GM21390 (cell line): ENCODE data around the gene TMEM165.

Experiments
- ATAC-seq: cut with Tn5 transposase; IDR thresholded peaks from one replicate; pipeline ENCODE4 v1.9.1; 2021; ENCODE audit not compliant: unreplicated experiment

Gene TMEM165

DNA sequence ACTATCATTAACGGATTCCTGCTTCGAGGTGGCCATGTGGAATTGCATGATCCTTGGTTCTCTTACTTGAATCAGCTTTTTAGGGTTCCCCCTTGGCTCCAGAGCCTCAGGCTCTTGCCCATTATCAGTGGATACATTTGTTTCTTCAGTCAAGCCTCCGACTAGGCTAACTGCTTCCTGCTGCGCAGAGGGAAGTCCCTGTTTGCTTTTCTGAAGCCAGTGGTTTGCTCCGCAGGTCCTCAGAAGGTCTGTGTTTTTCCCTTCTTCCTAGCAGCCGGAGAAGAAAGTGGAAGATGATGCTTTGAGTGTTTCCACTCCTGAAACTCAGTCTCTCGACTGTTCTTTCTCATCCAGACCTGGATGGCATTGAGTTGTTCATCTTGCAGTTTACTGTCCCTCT is 29.1 kb upstream of the TMEM165 start:
- ATAC-seq: no peak

DNA sequence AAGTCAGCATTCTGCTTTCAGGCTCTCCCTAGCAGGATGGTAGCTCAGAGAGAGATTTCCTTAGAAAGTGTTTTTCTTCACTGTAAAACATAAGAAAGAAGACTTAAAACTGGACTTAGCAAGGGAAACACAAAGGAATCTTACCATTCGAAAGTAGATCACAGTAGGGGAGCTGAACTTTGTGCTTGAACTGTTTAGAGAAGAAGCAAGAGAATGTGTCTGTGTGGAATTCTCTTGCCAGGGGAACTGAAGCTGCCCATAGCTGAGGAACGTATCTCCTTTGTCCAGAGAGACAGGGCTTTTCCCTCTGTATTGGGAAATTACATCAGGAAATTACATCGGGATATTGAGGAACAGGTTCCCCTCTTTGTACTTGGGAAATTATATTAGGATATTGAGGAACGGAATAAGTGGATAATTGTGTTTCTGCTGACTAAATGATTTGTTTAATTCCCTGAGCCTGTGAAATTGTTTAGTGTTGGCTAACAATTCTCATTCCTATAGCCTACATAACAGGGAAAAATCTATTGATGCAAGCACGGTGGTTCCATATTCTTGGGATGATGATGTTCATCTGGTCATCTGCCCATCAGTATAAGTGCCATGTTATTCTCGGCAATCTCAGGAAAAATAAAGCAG is 28.6 kb upstream of the TMEM165 start:
- ATAC-seq: no peak

DNA sequence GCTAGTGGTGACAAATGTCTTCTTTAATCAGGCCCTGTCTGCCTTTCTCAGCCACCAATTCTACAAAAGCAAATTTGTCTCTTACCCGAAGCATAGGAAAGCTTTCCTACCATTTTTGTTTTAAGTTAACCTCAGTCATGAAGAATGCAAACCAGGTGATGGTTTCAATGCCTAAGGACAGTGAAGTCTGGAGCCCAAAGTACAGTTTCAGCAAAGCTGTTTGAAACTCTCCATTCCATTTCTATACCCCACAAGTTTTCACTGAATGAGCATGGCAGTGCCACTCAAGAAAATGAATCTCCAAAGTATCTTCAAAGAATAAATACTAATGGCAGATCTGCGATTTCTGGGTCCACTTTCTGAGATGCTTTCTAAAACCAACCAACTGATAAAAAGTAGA is 25.8 kb upstream of the TMEM165 start:
- ATAC-seq: no peak

DNA sequence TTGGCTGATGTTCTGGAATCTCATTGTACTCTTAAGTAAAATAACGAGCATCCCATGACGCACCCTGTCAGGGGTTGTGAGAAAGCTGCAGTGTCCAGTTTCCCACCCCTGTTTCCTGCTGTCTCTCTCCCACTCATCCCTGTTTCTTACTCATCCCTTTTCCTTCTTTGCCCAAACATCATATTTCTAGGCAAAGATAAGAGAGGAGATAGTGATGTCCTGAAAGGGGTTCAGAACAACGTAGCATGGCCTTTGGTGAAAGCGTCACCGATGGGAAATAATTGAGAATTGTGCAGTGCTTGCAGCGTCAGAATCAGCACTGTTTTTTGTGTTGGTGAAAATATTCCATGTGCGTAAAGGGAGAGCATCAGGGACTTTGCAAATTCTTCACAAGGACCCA is 23.5 kb upstream of the TMEM165 start:
- no peak for ATAC-seq

GRCh38 chr4:55373461-55373860 is 22.3 kb upstream of the TMEM165 start:
- ATAC-seq: no peak

- no peak for ATAC-seq
Measured at GRCh38 chr4:55376698-55377097, 19.1 kb upstream of the TMEM165 start.

GRCh38 chr4:55378617-55379467 is 16.9 kb upstream of the TMEM165 start:
- ATAC-seq: no peak

- no peak for ATAC-seq
Measured at GRCh38 chr4:55380576-55380975, 15.2 kb upstream of the TMEM165 start.

- ATAC-seq: no peak
Measured at GRCh38 chr4:55381502-55381901, 14.3 kb upstream of the TMEM165 start.

DNA sequence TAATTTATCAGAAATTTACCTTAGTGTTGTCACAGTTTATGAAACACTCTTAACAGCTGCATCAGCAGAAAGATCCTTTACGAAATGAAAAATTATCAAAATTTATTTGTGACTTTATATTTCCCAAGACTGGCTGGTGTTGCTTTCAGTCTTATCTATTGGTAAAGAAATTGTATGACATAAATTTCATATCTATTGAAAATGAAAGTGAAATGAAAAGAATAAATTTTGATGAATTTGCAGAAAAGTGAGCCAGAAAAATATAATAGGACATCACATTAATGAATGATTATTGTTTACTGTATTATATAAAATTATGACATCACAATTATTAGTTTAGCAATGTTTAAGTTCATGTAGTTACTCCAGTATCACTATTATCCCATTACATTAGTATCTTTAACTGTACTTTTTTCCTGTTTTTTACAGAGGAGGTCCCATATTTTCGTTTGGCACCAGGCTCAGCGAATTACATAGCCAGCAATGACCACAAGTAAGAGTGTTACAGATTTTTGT is 13.2 kb upstream of the TMEM165 start:
- ATAC-seq: no peak

DNA sequence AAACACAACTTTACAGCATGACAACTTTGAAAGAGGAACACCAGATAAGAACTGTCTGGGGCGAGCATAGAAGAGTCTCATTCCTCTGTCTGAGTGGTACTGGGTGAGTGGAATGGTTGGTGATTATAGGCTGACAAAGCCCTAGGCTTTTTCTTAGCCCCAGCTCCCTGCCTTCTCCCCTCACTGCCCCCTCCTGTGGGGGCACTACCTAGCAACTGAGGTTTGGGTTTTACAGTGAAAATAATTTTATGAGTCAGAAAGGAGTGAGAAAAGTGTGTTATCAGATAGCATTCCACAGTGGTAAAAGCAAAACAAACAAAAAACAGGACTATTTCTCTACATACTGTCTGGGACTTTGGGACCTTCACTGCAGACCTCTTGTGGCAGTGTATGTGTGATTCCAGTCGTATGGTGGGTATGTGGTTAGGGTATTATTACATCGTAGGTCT is 10.5 kb upstream of the TMEM165 start:
- no peak for ATAC-seq

DNA sequence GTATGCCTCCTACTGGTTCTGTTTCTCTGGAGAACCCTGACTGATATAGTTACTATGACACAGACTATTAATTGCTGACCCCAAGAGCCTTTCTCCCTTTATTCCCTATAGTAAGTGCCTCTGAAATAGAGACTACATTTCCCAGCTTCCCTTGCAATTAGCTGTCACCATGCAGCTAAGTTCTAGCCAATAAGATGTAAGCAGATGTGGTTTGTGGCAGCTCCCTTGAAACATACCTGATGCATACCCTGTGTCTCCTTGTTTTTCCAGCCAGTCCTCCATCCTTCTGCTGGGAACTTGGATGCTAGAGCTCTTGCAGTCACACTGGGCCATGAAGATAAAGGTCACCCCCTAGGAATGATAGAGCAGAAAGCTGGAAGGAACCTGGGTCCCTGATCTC is 9.7 kb upstream of the TMEM165 start:
- ATAC-seq: no peak

- no peak for ATAC-seq
Measured at GRCh38 chr4:55386840-55387239, 8.9 kb upstream of the TMEM165 start.

- no peak for ATAC-seq
Measured at GRCh38 chr4:55393461-55394320, 2.1 kb upstream of the TMEM165 start.

GRCh38 chr4:55395218-55395528 is 584 bp upstream of the TMEM165 start:
- peak; percentile 0 for ATAC-seq

DNA sequence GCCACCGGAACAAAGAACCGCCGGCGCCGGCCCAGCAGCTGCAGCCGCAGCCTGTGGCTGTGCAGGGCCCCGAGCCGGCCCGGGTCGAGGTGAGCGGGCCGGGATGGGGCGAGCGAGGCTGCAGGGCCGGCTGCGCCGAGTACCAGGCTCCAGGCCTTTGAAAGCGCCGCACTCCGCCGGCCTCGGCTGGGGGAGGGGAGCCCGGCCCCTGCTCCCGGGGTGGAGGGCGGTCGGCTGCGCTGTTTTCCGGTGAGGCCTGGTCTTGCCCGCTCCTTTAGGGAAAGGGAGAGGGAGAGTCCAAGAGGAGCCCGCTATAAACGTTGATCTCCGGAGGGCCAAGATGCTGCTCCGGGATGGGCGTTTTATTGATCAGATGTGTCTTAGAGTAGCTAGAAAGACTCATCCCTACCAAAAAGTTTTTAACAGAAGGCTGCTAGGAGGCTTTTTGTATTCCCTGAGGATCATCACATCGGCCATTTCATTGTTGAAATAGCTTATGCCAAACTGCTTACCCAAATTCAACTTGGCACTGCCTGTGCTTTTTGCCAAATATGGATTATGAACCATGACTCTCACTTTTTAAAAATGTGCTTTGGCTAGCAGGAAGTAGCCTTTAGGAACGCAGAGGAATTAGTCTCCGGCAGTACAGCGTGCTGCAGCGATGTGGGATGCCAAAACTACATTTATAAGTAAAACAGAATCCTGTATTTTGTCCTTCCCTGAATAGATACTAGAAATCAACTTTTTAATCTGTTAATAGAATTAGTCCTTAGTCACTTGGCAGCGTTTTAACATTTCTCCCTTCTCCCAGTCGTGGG is 760 bp downstream of the TMEM165 start:
- peak; percentile 26 for ATAC-seq

DNA sequence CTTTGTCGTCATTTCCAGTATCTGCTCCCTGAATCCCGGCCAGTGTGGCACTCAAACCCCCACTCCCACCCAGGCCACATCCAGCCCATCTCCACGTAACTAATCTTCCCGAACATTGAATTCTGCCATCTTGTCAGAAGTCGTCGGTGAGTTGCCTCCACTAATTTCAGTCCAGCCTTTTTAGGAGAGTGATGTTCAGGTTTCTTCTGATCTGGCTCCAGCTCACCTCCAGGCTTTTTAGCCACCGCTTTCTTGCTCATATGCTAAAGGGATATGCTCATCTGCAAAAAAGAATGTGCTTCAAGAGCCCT is 1.3 kb downstream of the TMEM165 start:
- ATAC-seq: no peak

DNA sequence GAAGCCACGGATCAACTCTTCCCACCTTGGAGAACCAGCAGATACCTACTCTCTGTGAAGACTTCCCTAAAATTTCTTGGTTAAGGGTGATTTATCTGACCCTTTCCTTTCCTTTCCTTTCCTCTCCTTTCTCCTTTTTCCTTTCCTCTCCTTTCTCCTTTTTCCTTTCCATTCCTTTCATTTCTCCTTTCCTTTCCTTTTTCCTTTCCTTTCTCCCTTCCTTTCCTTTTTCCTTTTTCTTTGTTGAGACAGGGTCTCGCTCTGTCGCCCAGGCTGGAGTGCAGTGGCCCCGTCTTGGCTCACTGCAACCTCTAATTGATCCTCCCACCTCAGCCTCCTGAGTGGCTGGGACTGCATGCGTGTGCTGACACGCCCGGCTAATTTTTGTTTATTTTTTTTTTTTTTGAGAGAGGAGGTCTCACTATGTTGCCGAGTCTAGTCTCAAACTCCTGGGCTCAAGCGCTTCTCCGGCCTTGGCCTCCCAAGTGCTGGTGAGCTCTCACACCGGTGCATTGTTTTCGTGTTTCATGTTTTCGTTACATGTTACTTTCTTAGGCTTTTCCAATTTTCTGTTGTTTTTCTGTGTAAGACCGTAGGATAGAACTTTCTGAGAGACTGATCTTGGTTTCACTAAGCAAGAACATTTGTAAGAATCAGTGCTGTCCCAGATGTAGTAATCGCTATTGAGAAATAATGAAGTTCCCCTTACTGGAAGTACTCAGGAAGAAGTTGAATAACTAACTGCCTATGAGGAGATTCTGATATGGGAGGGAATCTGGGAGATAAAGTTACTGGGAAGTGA is 2.0 kb downstream of the TMEM165 start:
- ATAC-seq: no peak

GRCh38 chr4:55398461-55398860 is 2.7 kb downstream of the TMEM165 start:
- no peak for ATAC-seq

GRCh38 chr4:55398966-55399365 is 3.2 kb downstream of the TMEM165 start:
- no peak for ATAC-seq
